GM18502 (cell line): Measurements from ENCODE around the gene TIMM9.
A peak's percentile ranks its signal among the peaks of the same experiment; 100 is the strongest.
"Not testable (repeated sequence)": the region's sequence is repeated elsewhere in the genome, so short reads cannot be mapped to it uniquely, and the experiment has no call there.

ENCODE experiments used
- ATAC-seq: cut with Tn5 transposase; IDR thresholded peaks from one replicate; pipeline ENCODE4 v1.9.1; 2021; ENCODE audit warnings: mild to moderate bottlenecking; ENCODE audit not compliant: unreplicated experiment, poor library complexity

TIMM9 gene, protein sequence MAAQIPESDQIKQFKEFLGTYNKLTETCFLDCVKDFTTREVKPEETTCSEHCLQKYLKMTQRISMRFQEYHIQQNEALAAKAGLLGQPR

DNA sequence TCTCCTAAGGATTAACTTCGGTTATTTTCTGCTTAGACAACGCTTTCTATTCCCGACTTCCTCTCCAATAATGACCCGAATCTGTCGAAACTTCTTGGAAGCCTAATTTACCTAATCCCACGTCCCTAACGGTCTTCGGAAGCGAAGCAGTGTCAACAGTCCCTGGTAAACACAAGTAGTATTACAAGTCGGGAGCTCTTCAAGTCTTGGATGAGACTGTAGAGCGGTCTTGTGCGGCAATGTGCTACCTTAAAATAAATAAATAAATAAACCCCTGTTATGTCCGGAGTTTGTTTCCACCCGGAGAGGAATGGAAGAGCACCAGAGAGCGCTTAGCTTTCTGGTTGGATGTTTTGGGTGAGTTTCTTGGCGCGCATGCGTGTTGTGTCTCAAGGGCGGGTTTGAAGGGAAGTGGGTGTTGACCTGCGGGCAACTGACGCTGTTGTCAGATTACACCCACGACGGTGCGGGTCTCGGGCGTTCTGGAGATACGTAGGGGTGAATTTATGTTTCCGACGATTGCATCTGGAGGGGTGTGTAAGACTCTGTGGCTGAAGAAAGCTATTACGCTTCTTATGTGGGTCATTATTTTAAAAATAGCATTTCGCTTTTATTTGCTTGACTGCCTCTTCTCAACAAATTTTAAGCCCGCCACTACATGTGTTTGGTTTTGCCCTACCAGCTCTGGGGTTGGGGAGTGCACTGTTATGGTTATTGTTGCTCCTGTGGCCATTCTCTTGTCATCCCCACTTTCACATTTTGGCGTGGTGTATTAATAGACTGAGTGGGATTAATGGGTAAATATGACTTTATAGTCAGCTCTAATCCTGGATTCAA lies at the start of gene TIMM9, which contains the start of gene KIAA0586:
TSS of gene TIMM9 (minus strand) at position 251 of the 837 bp plus-strand sequence. CDS start 15,586 bp downstream, outside the sequence.
TSS of gene KIAA0586 (plus strand) at position 439 of the 837 bp plus-strand sequence. CDS start 546 bp downstream, outside the sequence.
- peak; percentile 88 for ATAC-seq

DNA sequence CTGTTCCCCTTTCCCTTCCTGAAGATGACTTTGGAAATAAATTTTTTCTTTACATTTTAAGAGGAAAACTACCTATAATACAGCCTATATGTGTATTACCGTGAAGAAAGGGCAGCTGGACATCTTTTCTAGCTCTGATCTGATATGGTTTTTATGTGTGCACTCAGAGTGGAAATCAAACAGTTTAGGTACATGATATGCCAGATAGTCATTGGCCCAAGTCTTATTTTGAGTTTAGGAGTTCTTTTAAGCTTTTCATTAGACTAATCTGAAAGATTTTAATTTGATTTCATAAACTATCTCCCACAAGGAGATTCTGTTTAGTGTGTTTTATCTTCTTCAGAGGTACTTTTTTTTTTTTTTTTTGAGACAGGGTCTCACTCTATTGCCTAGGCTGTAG lies 49.0 kb upstream of the TIMM9 start:
- ATAC-seq = no peak

DNA sequence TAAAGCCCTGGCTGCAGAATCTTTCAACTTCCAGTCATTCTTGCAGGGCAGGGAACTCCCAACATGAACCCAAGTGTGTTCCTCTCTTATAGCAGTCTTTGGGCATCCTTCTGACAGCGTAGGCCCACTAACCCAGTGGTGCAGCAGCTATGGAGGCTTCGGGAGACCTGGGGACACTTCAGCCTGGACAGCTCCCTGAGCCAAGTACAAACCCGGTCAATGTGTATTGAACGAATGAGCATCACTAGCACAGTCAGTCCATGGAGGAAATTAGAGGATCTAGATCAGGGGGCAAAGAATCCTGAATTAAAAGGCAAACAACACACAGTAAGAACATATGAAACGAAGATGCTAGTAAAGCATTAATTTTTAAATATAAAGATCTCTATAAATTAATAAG lies 42.0 kb upstream of the TIMM9 start:
- ATAC-seq = no peak

DNA sequence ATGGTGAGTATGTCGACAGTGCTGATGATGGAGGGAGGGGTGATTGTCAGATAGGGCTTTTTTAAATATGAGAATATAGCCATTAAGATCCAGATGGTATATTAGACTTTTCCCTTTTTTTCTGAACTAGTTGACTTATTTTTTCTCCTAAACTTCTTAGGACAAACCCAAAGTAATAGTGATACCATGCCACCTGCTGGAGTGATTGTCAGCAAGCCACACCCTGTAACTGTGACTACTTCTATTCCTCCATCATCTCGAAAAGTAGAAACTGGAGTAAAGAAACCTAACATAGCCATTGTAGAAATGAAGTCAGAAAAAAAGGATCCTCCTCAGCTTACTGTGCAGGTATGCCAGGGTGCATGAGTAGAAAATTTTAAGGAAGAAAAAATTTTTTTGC lies 40.2 kb upstream of the TIMM9 start:
- no peak for ATAC-seq

DNA sequence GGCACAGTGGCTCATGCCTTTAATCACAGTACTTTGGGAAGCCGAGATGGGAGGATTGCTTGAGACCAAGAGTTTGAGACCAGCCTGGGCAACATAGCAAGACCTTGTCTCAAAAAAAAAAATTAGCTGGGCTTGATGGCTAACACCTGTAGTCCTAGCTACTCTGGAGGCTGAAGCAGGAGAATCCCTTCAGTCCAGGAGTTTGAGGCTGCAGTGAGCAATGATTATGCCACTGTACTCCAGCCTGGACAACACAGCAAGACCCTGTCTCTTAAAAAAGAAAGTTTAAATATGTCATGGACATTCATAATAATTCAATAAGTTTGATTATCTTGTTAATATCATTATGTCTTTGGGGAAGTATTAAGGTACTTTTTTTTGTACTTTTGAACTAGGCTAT lies 39.1 kb upstream of the TIMM9 start:
- no peak for ATAC-seq

DNA sequence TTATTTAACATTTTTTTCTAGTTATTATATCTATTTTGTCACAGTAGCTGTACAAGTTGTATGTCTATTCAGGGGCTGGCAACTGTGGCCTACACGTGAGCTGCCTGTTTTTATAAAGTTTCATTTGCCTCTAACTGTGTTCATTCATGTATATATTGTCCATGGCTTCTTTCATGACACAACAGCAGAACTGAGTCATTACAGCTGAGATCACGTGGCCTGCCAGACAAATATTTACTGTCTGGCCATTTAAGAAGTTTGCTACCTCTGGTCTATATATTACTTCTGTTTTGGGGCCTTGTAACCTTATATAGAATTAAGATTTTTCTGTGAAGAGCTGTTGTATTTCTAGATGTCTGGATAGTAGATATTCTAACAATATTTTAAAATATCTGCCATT lies 38.1 kb upstream of the TIMM9 start:
- ATAC-seq = no peak

DNA sequence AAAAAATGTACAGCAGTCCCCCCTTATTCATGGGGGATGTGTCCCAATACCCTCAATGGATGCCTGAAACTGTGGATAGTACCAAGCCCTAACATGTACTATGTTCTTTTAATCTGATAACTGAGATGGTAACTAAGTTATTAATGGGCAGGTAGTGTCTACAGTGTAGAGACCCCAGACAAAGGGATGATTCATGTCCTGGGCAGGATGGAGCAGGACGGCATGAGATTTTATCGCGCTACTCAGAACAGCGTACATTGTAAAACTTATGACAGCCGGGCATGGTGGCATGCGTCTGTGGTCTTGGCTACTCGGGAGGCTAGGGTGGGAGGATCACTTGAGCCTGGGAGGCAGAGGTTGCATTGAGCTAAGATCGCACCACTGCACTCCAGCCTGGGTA lies 37.3 kb upstream of the TIMM9 start:
- no peak for ATAC-seq

DNA sequence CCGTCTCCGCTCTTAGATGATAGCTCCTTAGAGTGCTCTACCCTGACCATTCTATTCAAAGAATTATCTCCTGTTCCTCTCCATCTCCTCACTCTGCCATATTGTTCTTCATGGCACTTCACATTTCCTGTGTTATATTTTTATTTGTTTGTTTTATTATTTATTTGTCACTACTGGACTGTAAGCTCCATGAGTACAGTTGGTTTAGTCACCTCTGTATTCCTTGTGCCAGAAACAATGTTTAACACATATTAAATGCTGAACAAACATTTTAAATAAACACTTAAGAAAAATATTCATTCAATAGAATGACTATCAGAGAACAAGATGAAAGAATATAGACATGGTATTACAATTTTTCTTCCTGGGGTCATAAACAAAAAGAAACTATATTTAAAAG lies 35.8 kb upstream of the TIMM9 start:
- ATAC-seq = no peak

DNA sequence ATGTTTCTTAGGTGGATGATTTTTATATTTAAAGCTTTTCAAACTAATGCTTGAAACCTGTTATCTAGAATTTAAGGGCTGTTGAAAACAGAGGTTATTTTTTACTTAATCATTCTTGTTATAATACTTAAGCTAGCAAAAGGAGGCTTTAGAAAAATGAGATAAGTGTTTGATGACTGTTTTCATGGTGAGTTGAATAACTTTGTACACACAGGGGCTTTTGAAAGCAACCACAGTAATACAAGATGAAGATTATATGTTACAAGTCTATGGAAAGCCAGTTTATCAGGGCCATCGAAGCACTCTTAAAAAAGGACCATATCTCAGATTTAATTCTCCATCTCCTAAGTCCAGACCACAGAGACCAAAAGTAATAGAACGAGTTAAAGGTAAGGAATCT lies 33.4 kb upstream of the TIMM9 start:
- no peak for ATAC-seq

DNA sequence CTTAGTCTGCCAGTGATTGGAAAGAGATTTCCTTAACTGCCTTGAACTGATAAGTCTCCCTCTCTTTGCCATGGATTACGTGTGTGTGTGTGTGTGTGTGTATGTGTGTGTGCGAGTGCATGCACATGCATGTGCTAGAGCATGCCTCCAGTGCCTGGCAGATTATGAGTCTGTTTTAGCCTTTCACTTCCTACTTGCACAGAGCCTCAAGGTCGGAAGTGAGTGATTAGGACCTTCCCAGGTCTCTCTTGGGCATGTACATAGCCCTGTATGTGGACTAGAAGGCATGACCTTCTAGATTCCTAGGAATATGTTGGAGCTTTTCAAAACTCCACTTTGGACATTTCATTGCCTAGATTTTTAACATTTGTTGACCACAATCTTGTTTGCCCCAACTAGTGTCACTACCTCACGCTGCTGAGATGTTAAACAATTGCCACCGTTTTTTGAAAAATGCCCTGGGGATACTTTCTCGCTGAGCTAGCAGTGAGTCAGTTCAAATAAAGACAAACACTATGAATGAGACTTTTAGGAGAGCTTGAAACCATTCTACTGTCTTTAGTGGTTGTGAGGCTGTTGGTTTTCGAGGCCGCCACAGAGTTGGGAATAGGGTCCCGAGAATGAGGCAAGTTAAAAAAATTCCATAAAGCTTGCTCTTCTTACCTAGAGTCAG lies 28.4 kb upstream of the TIMM9 start:
- no peak for ATAC-seq

DNA sequence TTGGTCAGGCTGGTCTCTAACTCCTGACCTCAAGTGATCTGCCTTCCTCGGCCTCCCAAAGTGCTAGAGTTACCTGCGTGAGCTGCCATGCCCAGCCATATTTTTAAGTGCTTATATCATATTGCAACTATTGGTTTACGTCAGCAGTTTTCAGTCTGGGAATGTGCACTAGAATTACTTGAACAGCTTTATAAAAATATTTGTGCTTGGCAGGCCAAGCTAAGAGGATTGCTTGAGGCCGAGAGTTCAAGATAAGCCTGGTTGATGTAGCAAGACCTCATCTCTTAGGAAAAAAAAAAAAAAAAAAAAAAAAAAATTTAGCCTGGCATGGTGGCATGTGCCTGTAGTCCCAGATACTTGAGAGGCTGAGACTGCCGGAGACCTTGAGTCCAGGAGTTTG lies 17.3 kb upstream of the TIMM9 start:
- ATAC-seq = no peak

DNA sequence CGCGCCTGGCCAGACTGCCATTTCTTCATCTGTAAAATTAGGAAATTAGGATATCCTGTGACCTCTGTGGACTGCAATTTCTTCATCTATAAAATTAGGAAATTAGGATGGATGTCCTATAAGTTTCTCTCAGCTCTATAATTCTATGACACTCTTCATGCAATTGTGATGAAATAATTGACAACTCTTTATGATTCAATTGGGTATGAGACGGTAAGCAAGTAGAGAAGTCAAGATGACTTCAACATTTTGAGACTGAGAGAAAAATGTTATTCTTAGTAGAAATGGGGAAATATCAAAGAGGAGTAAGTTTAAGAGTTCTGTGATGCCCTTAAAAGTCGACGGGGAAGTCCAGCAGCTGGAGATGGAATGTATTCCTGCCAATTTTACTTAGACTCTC lies 12.1 kb upstream of the TIMM9 start:
- ATAC-seq = no peak

DNA sequence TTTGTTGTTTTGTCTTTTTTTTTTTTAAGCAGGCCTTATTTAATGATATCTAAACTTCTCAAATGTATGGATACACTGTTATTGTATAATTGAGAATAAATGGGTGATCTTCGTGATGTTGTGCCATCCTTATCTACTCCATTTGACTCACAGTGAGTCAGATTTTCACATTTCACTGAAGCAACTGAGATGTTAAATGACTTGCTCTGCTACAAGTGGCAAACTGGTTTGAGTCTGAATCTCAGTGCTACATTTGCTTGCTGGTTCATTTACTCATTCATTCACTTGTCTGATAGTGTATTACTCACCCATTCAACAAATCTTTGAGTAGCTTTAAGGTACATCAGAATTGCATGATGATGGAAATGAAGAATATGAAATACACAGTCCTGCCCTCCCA lies 2.8 kb upstream of the TIMM9 start:
- no peak for ATAC-seq

DNA sequence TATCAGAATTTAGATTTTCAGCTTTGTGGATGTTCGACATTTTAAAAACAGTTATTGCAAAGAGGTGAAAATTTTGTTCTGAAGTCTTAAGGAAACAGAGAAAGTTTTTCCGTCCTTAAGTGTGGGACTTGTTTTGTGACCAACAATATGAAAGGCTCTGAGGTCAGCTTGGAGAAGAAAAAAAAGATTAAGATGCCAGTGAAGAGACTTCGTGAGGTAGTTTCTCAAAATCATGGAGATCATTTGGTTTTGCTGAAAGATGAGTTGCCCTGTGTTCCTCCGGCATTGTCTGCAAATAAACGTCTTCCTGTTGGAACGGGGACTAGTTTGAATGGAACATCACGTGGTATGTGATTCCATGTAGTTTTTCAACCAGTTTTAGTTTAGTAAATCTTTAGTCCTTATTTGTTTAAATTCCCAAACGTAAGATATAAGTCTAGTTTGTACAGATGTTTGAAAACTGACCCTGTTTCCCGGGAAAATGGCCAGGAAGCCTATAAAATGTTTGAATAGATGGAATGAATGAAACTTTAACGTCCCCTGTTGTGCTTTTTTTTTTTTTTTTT lies 870 bp upstream of the TIMM9 start:
- no peak for ATAC-seq

DNA sequence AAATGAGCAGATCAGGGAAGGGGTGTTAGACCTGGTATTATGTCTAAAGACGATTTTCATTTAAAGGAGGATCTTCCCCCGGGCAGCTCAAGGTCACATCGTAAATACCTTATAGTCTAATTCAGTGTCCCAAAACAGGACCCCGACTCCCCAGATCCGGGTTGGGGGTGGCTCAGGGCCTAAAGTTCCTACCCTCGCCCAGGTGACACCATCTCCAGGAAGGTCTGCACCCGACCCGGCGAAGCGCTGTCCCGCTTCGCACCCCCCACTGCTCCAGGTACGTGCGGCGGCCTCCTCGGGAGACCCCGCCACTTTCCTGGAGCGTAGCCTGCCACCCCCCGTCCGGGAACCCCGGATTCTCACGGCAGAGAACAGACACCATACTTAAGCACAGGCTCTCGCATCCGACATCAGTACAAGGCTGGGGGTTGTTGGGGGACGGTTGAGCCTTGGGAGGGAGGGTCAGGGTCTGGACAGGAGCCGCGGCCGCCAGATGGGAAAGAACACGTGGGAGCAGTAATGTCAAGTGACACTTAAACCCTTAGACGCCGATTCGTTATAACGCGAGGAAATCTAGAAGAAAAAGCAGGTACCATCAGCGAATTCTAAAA lies 556 bp downstream of the TIMM9 start:
- peak; percentile 44 for ATAC-seq

DNA sequence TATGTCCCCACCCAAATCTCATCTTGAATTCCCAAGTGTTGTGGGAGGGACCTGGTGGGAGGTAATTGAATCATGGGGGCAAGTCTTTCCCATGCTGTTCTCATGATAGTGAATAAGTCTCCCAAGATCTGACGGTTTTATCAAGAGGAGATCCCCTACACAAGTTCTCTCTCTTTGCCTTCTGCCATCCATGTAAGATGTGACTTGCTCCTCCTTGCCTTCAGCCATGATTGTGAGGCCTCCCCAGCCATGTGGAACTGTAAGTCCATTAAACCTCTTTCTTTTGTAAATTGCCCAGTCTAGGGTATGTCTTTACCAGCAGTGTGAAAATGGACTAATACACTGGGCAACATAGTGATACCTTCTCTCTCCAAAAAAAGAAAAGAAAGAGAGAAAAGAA lies 10.4 kb downstream of the TIMM9 start:
- ATAC-seq = not testable (repeated sequence)

DNA sequence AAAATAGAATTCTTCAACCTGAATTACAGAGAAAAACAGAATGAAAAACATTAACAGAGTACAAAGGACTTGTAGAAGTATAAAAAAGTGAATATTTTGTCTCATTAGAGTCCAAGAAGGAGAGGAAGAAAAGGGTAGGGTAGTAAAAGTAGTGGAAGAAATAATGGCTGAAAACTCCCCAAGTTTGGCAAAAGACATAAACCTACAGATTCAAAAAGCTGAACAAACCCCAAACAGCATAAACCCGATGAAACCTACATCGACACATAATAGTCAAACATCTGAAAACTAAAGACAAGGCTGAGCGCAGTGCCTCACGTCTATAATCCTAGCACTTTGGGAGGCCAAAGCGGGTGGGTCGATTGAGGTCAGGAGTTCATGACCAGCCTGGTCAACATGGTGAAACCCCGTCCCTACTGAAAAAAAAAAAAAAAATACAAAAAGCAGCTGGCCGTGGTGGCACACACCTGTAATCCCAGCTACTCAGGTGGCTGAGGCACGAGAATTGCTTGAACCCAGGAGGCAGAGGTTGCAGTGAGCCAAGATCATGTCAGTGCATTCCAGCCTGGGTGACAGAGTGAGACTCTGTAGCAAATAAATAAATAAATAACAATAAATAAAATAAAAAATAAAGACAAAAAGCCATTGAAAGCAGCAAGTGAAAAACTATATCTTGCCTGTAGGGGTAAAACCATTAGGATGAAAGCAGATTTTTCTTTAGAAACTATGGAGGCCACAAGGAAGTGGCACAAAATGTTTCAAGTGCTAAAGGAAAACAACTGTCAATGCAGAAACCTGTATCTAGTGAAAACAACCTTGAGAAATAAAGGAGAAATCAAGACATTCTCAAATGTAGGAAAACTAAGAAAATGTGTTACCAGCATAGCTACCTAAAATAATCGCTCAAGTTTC lies 11.4 kb downstream of the TIMM9 start:
- no peak for ATAC-seq

DNA sequence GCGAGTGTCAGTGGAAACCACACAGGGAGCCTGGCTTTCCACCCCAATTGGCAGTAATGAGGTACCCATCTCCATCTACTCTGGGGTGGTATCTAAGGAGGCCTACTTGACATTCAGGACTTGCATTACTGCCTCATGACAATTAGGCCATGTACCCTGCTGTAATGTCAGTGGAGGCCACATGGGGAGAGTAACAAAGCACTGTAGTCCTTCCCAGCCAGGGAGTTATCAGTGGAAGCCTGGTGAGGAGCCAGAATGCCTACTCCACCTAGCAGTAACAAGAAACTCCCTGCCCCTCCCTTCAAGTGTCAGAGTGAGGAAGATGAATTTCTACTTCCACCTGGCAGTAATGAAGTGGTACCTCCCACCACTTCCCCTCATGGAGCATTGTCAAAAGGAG lies 12.5 kb downstream of the TIMM9 start:
- no peak for ATAC-seq

DNA sequence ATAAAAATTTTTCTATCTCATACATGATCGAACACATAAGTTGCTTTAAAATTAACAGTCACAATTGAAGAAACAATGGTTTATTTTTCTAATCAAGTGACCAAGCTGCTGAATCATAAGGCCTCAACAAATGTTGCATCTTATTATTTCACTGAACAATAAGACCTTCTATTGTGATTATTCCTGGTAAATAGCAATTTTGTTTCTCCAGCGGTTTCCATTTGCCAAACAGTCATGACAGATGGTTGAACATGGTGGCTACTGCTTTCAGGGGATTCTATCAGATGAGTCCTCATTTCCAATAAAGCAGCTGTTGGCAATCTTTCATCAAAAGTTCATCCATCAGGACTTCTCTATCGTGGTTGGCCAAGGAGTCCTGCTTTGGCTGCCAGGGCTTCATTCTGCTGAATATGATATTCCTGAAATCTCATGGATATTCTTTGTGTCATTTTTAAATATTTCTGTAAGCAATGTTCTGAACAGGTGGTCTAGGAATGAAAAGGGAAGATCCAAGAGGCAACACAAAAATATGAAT lies 18.6 kb downstream of the TIMM9 start:
- ATAC-seq = no peak

DNA sequence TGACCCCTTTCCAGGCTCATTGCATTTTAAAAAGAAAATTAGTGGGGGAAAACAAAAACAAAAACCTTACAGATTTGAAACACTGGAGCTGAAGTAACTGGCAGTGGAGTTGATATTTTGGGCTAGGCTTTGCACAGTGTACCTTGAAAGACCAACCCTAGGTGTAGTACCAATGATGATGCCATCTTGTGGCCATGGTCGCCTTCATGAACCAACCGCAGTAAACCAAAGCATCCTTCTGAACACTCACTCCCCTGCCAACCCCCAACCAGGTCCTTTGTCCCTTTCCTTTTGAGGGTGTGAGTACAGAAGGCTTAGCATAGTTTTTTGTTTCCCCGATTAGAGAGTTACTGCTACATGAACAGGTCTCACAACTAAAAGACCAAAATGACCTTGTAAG lies 25.7 kb downstream of the TIMM9 start:
- ATAC-seq = no peak
